A549 (cell line): ENCODE results near the gene PLEKHH3. TPM values are rescaled to one million over a fixed set of nuclear protein-coding genes. Genes with fewer than 3 reads are reported as not detected.

ENCODE experiments used
- ATAC-seq, 2 experiments: fragments of 200-7000 bp in 1 of 2; fragments of >200 bp in 1 of 2; cut with Nextera tagmentation in 1 of 2; cut with Tn5 transposase in 1 of 2; 3 replicates each; pipeline versions ENCODE4 v1.8.0 to v1.9.1; 2018 to 2020; ENCODE audit warnings: mild to moderate bottlenecking in 1 of 2, moderate library complexity in 1 of 2
- CTCF ChIA-PET: fragments of 300-600 bp; sonication (Branson Sonifier 250); formaldehyde crosslinking; extraction: SDS; loops from one replicate; lab custom pipeline; 2021; ENCODE audit warnings: antibody characterized with exemption, inconsistent platforms; lab: Yijun Ruan, JAX
- POLR2A ChIA-PET: fragments of 350-600 bp; formaldehyde crosslinking; extraction: SDS; loops from one replicate; lab custom pipeline; 2021; ENCODE audit warnings: antibody characterized with exemption, inconsistent platforms; lab: Yijun Ruan, JAX
- DNase-seq, 2 experiments: peaks; one replicate each; pipeline versions ENCODE4 v3.0.0 to v3.0.0-alpha.2; 2011 to 2016; ENCODE audit warnings: low read depth in 1 of 2, low spot score in 1 of 2
- FAIRE-seq: peaks from 2 replicates; lab custom pipeline; 2011; peaks lifted over from hg19 to GRCh38; lab: Jason Lieb, UNC
- H3K27ac ChIP-seq, 2 experiments: fragments of >200 bp; sonication (Bioruptor Twin); formaldehyde crosslinking; 3 replicates each; pipeline ENCODE4 v1.5.1; 2016 to 2017
- H3K4me1 ChIP-seq: fragments of >200 bp; sonication (Bioruptor Twin); formaldehyde crosslinking; 3 replicates; pipeline ENCODE4 v1.6.1; 2016
- H3K4me2 ChIP-seq: fragments of >200 bp; sonication (Bioruptor Twin); formaldehyde crosslinking; 3 replicates; pipeline ENCODE4 v1.6.1; 2016
- H3K4me3 ChIP-seq: fragments of >200 bp; sonication (Bioruptor Twin); formaldehyde crosslinking; 3 replicates; pipeline ENCODE4 v1.5.1; 2016
- H3K9me3 ChIP-seq: fragments of >200 bp; sonication (Bioruptor Twin); formaldehyde crosslinking; 3 replicates; pipeline ENCODE4 v1.6.1; 2016
- BHLHE40 ChIP-seq: IDR thresholded peaks from 2 replicates; pipeline ENCODE4 v1.6.1; 2012; ENCODE audit warnings: low read depth, low read length, inconsistent platforms
- CEBPB ChIP-seq, 2 experiments: fragments of >200 bp in 1 of 2; sonication (Bioruptor Twin) in 1 of 2; formaldehyde crosslinking in 1 of 2; IDR thresholded peaks; 2 replicates each; pipeline ENCODE4 v1.6.1; 2012 to 2016
- CHD4 ChIP-seq: fragments of 200-600 bp; sonication (generic); IDR thresholded peaks from 2 replicates; pipeline ENCODE4 v1.6.1; 2016; ENCODE audit warnings: antibody characterized with exemption, mild to moderate bottlenecking, borderline replicate concordance
- EHF ChIP-seq: fragments of 250-450 bp; sonication (Bioruptor Pico); IDR thresholded peaks from 2 replicates; pipeline ENCODE4 v1.5.0; 2020; ENCODE audit warnings: mild to moderate bottlenecking
- EP300 ChIP-seq, 2 experiments: fragments of >200 bp; sonication (Bioruptor Twin); formaldehyde crosslinking; IDR thresholded peaks; 2 replicates in 1 of 2; 3 replicates in 1 of 2; pipeline ENCODE4 v1.6.1; 2016 to 2017
- FOSB ChIP-seq: fragments of 250-450 bp; sonication (Bioruptor Pico); IDR thresholded peaks from 2 replicates; pipeline ENCODE4 v1.5.0; 2020; ENCODE audit warnings: mild to moderate bottlenecking, moderate library complexity
- GATA3 ChIP-seq: IDR thresholded peaks from 2 replicates; pipeline ENCODE4 v1.6.1; 2012; ENCODE audit warnings: borderline replicate concordance
- HDAC2 ChIP-seq: fragments of 200-600 bp; sonication (generic); IDR thresholded peaks from 2 replicates; pipeline ENCODE4 v1.6.1; 2016
- HOXA7 ChIP-seq: fragments of 250-450 bp; sonication (Bioruptor Pico); IDR thresholded peaks from 2 replicates; pipeline ENCODE4 v1.5.0; 2020; ENCODE audit warnings: mild to moderate bottlenecking, moderate library complexity
- HOXB5 ChIP-seq: fragments of 250-450 bp; sonication (Bioruptor Pico); IDR thresholded peaks from 2 replicates; pipeline ENCODE4 v1.5.0; 2020; ENCODE audit warnings: mild to moderate bottlenecking, moderate library complexity
- JUNB ChIP-seq: fragments of >200 bp; sonication (Bioruptor Twin); formaldehyde crosslinking; IDR thresholded peaks from 2 replicates; pipeline ENCODE4 v1.6.1; 2016
- MAFK ChIP-seq: fragments of 450-650 bp; IDR thresholded peaks from 2 replicates; pipeline ENCODE4 v1.6.1; 2014; ENCODE audit not compliant: partially characterized antibody
- MAZ ChIP-seq: fragments of 150-350 bp; IDR thresholded peaks from 2 replicates; pipeline ENCODE4 v1.6.1; 2014; ENCODE audit warnings: antibody characterized with exemption, low read depth, low read length, borderline replicate concordance
- MYC ChIP-seq: IDR thresholded peaks from 2 replicates; pipeline ENCODE4 v1.6.1; 2012; ENCODE audit warnings: mild to moderate bottlenecking, inconsistent platforms, low read length, improper control_type of control experiment, borderline replicate concordance
- NFE2L2 ChIP-seq: fragments of 150-350 bp; conservative IDR thresholded peaks from 2 replicates; pipeline ENCODE4 v1.6.1; 2014; ENCODE audit warnings: low read length
- NPAS2 ChIP-seq: fragments of 250-450 bp; sonication (Bioruptor Pico); IDR thresholded peaks from 2 replicates; pipeline ENCODE4 v1.8.0; 2022; ENCODE audit warnings: mild to moderate bottlenecking, moderate library complexity, borderline replicate concordance
- NR3C1 ChIP-seq: fragments of >200 bp; sonication (Bioruptor Twin); formaldehyde crosslinking; IDR thresholded peaks from 3 replicates; pipeline ENCODE4 v1.6.1; 2017
- PHF8 ChIP-seq: fragments of 200-600 bp; sonication (generic); IDR thresholded peaks from 2 replicates; pipeline ENCODE4 v1.6.1; 2016; ENCODE audit warnings: low read depth, mild to moderate bottlenecking, antibody characterized with exemption, moderate library complexity, borderline replicate concordance
- POLR2A ChIP-seq: IDR thresholded peaks from 2 replicates; pipeline ENCODE4 v1.6.1; 2012; ENCODE audit warnings: mild to moderate bottlenecking, low read length
- POLR2AphosphoS2 ChIP-seq: conservative IDR thresholded peaks from 2 replicates; pipeline ENCODE4 v1.6.1; 2012; ENCODE audit warnings: low read length, improper control_type of control experiment, inconsistent platforms
- RAD21 ChIP-seq, 2 experiments: fragments of >200 bp in 1 of 2; sonication (Bioruptor Twin) in 1 of 2; formaldehyde crosslinking in 1 of 2; IDR thresholded peaks in 1 of 2; conservative IDR thresholded peaks in 1 of 2; 2 replicates in 1 of 2; 3 replicates in 1 of 2; pipeline ENCODE4 v1.6.1; 2012 to 2018; ENCODE audit warnings: inconsistent platforms in 1 of 2
- RCOR1 ChIP-seq: fragments of 150-350 bp; IDR thresholded peaks from 2 replicates; pipeline ENCODE4 v1.6.1; 2014; ENCODE audit warnings: antibody characterized with exemption, low read length, low read depth
- RFX5 ChIP-seq: fragments of 450-650 bp; IDR thresholded peaks from 2 replicates; pipeline ENCODE4 v1.7.1; 2014; ENCODE audit warnings: antibody characterized with exemption, mild to moderate bottlenecking, moderate library complexity
- RNF2 ChIP-seq: fragments of 200-600 bp; sonication (generic); IDR thresholded peaks from 2 replicates; pipeline ENCODE4 v1.6.1; 2016; ENCODE audit warnings: low read depth, mild to moderate bottlenecking, antibody characterized with exemption, moderate library complexity, borderline replicate concordance
- SMC3 ChIP-seq: fragments of >200 bp; sonication (Bioruptor Twin); formaldehyde crosslinking; IDR thresholded peaks from 3 replicates; pipeline ENCODE4 v1.6.1; 2018; ENCODE audit warnings: inconsistent platforms
- TP53 ChIP-seq: fragments of 250-450 bp; sonication (Bioruptor Pico); IDR thresholded peaks from 2 replicates; pipeline ENCODE4 v1.5.0; 2021; ENCODE audit warnings: mild to moderate bottlenecking, moderate library complexity
- ZFP36 ChIP-seq: fragments of 450-650 bp; IDR thresholded peaks from 2 replicates; pipeline ENCODE4 v1.6.1; 2014; ENCODE audit warnings: borderline replicate concordance; ENCODE audit not compliant: partially characterized antibody
- ZNF302 ChIP-seq: fragments of 250-450 bp; sonication (Bioruptor Pico); IDR thresholded peaks from 2 replicates; pipeline ENCODE4 v1.9.0; 2021; ENCODE audit warnings: inconsistent platforms, mild to moderate bottlenecking, moderate library complexity
- WGBS: methylation state at CpG from one replicate; pipeline ENCODE4 v1.1.6; 2017; ENCODE audit errors: missing lambda C conversion rate; 5-methylcytosine and 5-hydroxymethylcytosine counted together
- polyA plus RNA-seq, 4 experiments: library from polyadenylated mRNA; depleted of rRNA in 3 of 4; stranded (reverse); fragments of >200 nt; fragmentation: RNase III in 1 of 4; extraction: RNeasy Plus Mini Kit Qiagen cat#74134 plus additional on column Dnase treatment in 1 of 4; gene quantifications; 2 replicates in 3 of 4; 3 replicates in 1 of 4; pipeline ENCODE4 v1.2.3, GENCODE V29; 2011 to 2017
- TF ChIP-seq, protein P1 (sequence below): fragments of 150-350 bp; IDR thresholded peaks from 2 replicates; pipeline ENCODE4 v1.6.1; 2014; ENCODE audit warnings: low read depth, mild to moderate bottlenecking, low read length
- TF ChIP-seq, protein P2 (sequence below): IDR thresholded peaks from 2 replicates; pipeline ENCODE4 v1.6.1; 2012
- TF ChIP-seq, protein P3 (sequence below): fragments of >200 bp; sonication (Bioruptor Twin); formaldehyde crosslinking; IDR thresholded peaks from 3 replicates; pipeline ENCODE4 v1.6.1; 2016
- TF ChIP-seq, protein P4 (sequence below): IDR thresholded peaks from 2 replicates; pipeline ENCODE4 v1.6.1; 2012; ENCODE audit warnings: low read depth, borderline replicate concordance

PLEKHH3 gene
- polyA plus RNA-seq, 2 of the 4 experiments (the other 2 are of a cell fraction) = 5.5 to 14.0 TPM

DNA sequence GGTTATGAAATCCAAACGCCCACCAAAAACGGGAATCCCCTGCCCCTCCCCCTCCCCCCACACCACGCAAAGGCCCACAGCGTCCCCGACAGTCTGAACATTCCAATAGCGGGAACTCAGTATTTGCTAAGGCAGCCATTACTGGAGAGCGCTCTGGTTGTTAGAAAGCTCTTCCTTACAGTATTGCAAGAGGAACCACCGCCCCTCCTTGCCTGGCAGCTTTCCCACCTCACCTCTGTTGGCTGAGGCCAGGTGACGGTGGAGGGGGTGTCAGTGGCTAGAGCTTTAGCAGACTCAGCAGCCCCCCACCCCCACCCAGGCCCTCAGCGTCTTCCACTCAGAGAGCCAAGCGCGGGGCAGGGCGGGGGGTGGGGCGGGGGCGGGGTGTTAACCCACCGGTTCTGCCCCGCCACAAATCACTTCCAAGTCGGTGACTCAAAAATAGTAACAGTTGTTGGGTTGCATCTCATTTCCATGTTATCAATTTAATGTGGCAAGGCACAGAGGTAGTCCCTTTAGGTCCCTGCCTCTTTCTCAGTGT is 2.2 kb upstream of the PLEKHH3 start:
- no peak for FAIRE-seq
- peak; percentile 3 to 8; a peak in 3 of 6 replicates for ATAC-seq
- H3K9me3 ChIP-seq = no peaks in the 10 kb centered on the region
- DNase-seq = peak; percentile 57 to 80
- peak overlapping the region; percentile 92 to 98 for H3K27ac ChIP-seq
- CTCF ChIA-PET = interaction anchor here (0.6 to 15.7 kb wide), 43 partner anchors 10 to 635 kb away, joined by 3 to 394 read pairs (median 4); partner anchors contain the start of genes BECN1, MLX, PSMC3IP and PSME3
- H3K4me2 ChIP-seq = peak overlapping the region; percentile 91
- POLR2A ChIA-PET = interaction anchor here (0.7 to 4.9 kb wide), 10 partner anchors 11 to 1235 kb away, joined by 3 to 63 read pairs (median 4); partner anchors contain the start of genes PSMC3IP, RETREG3 and TUBG1
- peak overlapping the region; percentile 54 for H3K4me3 ChIP-seq
- TF ChIP-seq SMC3 (0 out of 3 replicates have a peak, but pooled peaks have one; percentile 13), MAFK (peak; percentile 20), RAD21 (conservative IDR thresholded peaks at IDR 0.05 in 1 of 2, IDR thresholded peaks at IDR 0.05 in 1 of 2) (peak in 1 of 2 experiments; percentile 46; a peak in 3 of 5 replicates), RFX5 (no peak)
- TF ChIP-seq, protein P1, sequence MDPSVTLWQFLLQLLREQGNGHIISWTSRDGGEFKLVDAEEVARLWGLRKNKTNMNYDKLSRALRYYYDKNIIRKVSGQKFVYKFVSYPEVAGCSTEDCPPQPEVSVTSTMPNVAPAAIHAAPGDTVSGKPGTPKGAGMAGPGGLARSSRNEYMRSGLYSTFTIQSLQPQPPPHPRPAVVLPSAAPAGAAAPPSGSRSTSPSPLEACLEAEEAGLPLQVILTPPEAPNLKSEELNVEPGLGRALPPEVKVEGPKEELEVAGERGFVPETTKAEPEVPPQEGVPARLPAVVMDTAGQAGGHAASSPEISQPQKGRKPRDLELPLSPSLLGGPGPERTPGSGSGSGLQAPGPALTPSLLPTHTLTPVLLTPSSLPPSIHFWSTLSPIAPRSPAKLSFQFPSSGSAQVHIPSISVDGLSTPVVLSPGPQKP = no peak
- WGBS = 5% methylated on average over 12 of the region's 18 CpGs
- peaks cover 51% of the 10 kb centered on the region for H3K4me1 ChIP-seq

DNA sequence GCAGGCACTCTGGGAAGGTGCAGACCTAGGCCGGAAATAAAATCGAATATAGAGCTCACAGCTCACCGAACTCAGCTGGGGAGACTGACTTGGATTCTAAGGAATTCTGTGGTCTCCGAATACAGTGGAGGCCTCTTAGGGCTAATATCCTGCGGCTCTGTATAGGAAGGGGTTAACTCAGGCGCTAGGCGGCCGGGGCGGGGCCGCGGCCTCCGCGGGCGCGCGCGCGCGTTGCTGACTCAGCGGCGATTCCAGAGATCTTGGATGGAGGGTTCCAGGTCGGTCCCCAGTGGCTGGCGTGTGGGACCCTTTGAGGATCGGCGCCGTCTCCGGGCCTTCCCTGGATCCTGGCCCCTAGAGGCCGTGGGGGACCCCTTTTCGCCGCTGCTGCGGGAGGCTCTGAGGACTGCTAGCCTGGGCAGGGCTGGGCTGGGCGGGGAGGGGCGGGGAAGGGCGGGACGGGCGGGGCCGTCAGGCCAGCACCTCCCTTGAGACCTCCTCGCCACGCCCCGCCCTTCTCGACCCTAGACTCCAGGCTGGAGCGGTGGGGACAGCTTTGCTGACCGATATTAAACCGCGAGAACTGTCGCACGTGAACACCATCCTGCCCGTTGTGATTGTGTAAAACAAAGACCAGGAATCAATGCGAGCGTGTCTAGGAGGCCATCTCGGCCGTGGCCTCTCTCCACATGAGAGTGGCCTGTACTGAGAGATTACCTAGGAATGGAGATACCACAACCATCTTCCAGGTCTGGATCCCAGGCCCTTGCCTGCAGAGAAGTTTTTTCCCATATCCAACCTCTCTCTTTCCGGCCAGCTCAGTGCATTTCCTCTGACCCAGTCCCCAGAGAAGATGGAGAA is 1.4 kb upstream of the PLEKHH3 start:
- DNase-seq (peak; percentile 99), FAIRE-seq (no peak), ATAC-seq (peak; percentile 31 to 63)
- ChIA-PET POLR2A (interaction anchor here (0.6 to 4.9 kb wide), 14 partner anchors 10 to 968 kb away, joined by 3 to 63 read pairs (median 4); partner anchors contain the start of genes BECN1, PSMC3IP, RETREG3 and RPL27), CTCF (interaction anchor here (0.7 to 15.7 kb wide), 22 partner anchors 9 to 155 kb away, joined by 3 to 394 read pairs (median 10); partner anchors contain the start of genes BECN1, PSMC3IP, PSME3 and RETREG3)
- WGBS = under 1% methylated on average over 43 of the region's 53 CpGs
- Histone ChIP-seq H3K4me2 (peak overlapping the region; percentile 91), H3K9me3 (no peaks in the 10 kb centered on the region), H3K4me1 (peaks cover 56% of the 10 kb centered on the region), H3K4me3 (peak overlapping the region; percentile 54), H3K27ac (peak overlapping the region; percentile 92 to 98)
- no peak for TF ChIP-seq NR3C1
- TF ChIP-seq GATA3 = 0 out of 2 replicates have a peak, but pooled peaks have one; percentile 17
- TF ChIP-seq HDAC2 = no peak
- TF ChIP-seq FOSB = 0 out of 2 replicates have a peak, but pooled peaks have one; percentile 48
- TF ChIP-seq RFX5 = peak; percentile 29; the same call in 1 of the 2 replicates
- no peak; a peak in 1 of 5 replicates for TF ChIP-seq RAD21 (conservative IDR thresholded peaks at IDR 0.05 in 1 of 2, IDR thresholded peaks at IDR 0.05 in 1 of 2)
- TF ChIP-seq RNF2 = no peak
- TF ChIP-seq JUNB = no peak
- TF ChIP-seq CEBPB (IDR thresholded peaks at IDR 0.05) = peak in 1 of 2 experiments; percentile 69; a peak in 2 of 4 replicates
- peak; percentile 66 for TF ChIP-seq POLR2A
- no peak for TF ChIP-seq ZFP36
- 0 out of 2 replicates have a peak, but pooled peaks have one; percentile 69 for TF ChIP-seq EHF (CRISPR knock-in tag)
- TF ChIP-seq POLR2AphosphoS2 = no peak
- TF ChIP-seq ZNF302 (CRISPR knock-in tag) = no peak; the same call in 1 of the 2 replicates
- TF ChIP-seq BHLHE40 = peak; percentile 79
- no peak for TF ChIP-seq EP300 (IDR thresholded peaks at IDR 0.05)
- TF ChIP-seq, protein P2, sequence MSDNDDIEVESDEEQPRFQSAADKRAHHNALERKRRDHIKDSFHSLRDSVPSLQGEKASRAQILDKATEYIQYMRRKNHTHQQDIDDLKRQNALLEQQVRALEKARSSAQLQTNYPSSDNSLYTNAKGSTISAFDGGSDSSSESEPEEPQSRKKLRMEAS = peak; percentile 92
- TF ChIP-seq MAFK = peak; percentile 99
- TF ChIP-seq RCOR1 = no peak
- no peak for TF ChIP-seq NPAS2
- TF ChIP-seq, protein P3, sequence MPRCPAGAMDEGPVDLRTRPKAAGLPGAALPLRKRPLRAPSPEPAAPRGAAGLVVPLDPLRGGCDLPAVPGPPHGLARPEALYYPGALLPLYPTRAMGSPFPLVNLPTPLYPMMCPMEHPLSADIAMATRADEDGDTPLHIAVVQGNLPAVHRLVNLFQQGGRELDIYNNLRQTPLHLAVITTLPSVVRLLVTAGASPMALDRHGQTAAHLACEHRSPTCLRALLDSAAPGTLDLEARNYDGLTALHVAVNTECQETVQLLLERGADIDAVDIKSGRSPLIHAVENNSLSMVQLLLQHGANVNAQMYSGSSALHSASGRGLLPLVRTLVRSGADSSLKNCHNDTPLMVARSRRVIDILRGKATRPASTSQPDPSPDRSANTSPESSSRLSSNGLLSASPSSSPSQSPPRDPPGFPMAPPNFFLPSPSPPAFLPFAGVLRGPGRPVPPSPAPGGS = peak; percentile 82
- TF ChIP-seq MAZ = 0 out of 2 replicates have a peak, but pooled peaks have one; percentile 69
- no peak for TF ChIP-seq CHD4
- peak; percentile 53; the same call in 1 of the 2 replicates for TF ChIP-seq HOXA7 (CRISPR knock-in tag)
- peak; percentile 66 for TF ChIP-seq HOXB5 (CRISPR knock-in tag)
- no peak; the same call in 1 of the 2 replicates for TF ChIP-seq PHF8
- TF ChIP-seq MYC = peak; percentile 62; the same call in 1 of the 2 replicates
- TF ChIP-seq TP53 (CRISPR knock-in tag) = peak; percentile 71; the same call in 1 of the 2 replicates
- TF ChIP-seq, protein P4, sequence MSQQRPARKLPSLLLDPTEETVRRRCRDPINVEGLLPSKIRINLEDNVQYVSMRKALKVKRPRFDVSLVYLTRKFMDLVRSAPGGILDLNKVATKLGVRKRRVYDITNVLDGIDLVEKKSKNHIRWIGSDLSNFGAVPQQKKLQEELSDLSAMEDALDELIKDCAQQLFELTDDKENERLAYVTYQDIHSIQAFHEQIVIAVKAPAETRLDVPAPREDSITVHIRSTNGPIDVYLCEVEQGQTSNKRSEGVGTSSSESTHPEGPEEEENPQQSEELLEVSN = peak; percentile 80
- TF ChIP-seq NFE2L2 = no peak
